Measurements from ENCODE around the gene SLIT3.

Gene SLIT3

GRCh38 chr5:168908207-168908606 lies 392.7 kb downstream of the SLIT3 start:
- DNase-seq: no peak

GRCh38 chr5:168903061-168903460 lies 397.9 kb downstream of the SLIT3 start:
- no peak for DNase-seq

GRCh38 chr5:168899673-168900072 lies 401.3 kb downstream of the SLIT3 start:
- no peak for DNase-seq

GRCh38 chr5:168899264-168899663 lies 401.7 kb downstream of the SLIT3 start:
- DNase-seq: no peak

GRCh38 chr5:168898247-168898911 lies 402.6 kb downstream of the SLIT3 start:
- DNase-seq: no peak

- DNase-seq: no peak
Measured at GRCh38 chr5:168897387-168898122, 403.4 kb downstream of the SLIT3 start.

GRCh38 chr5:168895295-168896071 lies 405.5 kb downstream of the SLIT3 start:
- no peak for DNase-seq

GRCh38 chr5:168893283-168893682 lies 407.7 kb downstream of the SLIT3 start:
- no peak for DNase-seq

- DNase-seq: no peak
Measured at GRCh38 chr5:168892618-168893186, 408.2 kb downstream of the SLIT3 start.

- DNase-seq: no peak
Measured at GRCh38 chr5:168890816-168891812, 409.8 kb downstream of the SLIT3 start.

- no peak for DNase-seq
Measured at GRCh38 chr5:168889039-168889438, 411.9 kb downstream of the SLIT3 start.

- DNase-seq: no peak
Measured at GRCh38 chr5:168887931-168888330, 413.0 kb downstream of the SLIT3 start.

GRCh38 chr5:168886157-168886556 lies 414.8 kb downstream of the SLIT3 start:
- DNase-seq: no peak

GRCh38 chr5:168885324-168886120 lies 415.4 kb downstream of the SLIT3 start:
- DNase-seq: no peak

- DNase-seq: no peak
Measured at GRCh38 chr5:168883991-168884390, 416.9 kb downstream of the SLIT3 start.

GRCh38 chr5:168883281-168883741 lies 417.6 kb downstream of the SLIT3 start:
- no peak for DNase-seq

- DNase-seq: no peak
Measured at GRCh38 chr5:168882283-168882682, 418.7 kb downstream of the SLIT3 start.

- DNase-seq: no peak
Measured at GRCh38 chr5:168881427-168882149, 419.4 kb downstream of the SLIT3 start.

- no peak for DNase-seq
Measured at GRCh38 chr5:168879929-168880328, 421.0 kb downstream of the SLIT3 start.

- DNase-seq: no peak
Measured at GRCh38 chr5:168879331-168879730, 421.6 kb downstream of the SLIT3 start.

Data from activated CD8-positive, alpha-beta memory T cell treated with anti-CD3 and anti-CD28 coated beads for 24 hours (primary cell).